Muscle layer of duodenum (tissue), 2 donors: ENCODE results near the gene NT5C3A.

Source experiments
- H3K27ac ChIP-seq: one replicate; pipeline ENCODE4 v1.7.0; 2013; ENCODE audit warnings: mild to moderate bottlenecking, low read length
- H3K27me3 ChIP-seq: one replicate; pipeline ENCODE4 v1.7.0; 2013; ENCODE audit warnings: low read depth, mild to moderate bottlenecking, control low read depth, low read length
- H3K36me3 ChIP-seq, 2 donors: one replicate each; pipeline ENCODE4 v1.7.0; 2013; ENCODE audit warnings: low read length in 2 of 2, control low read depth in 1 of 2, mild to moderate bottlenecking in 1 of 2; ENCODE audit not compliant: insufficient read depth in 2 of 2, control insufficient read depth in 1 of 2
- H3K4me1 ChIP-seq, 2 donors: one replicate each; pipeline ENCODE4 v1.7.0; 2013; ENCODE audit warnings: low read length in 2 of 2, mild to moderate bottlenecking in 2 of 2, control low read depth in 1 of 2, moderate library complexity in 1 of 2; ENCODE audit not compliant: insufficient read depth in 2 of 2, control insufficient read depth in 1 of 2
- H3K4me3 ChIP-seq, 2 donors: one replicate each; pipeline ENCODE4 v1.7.0; 2013; ENCODE audit warnings: low read length in 2 of 2, low read depth in 1 of 2, mild to moderate bottlenecking in 1 of 2
- H3K9me3 ChIP-seq, 2 donors: one replicate each; pipeline ENCODE4 v1.7.0; 2013; ENCODE audit warnings: low read length in 2 of 2, control low read depth in 1 of 2, mild to moderate bottlenecking in 1 of 2; ENCODE audit not compliant: control insufficient read depth in 1 of 2
- donor health status: healthy.

Gene NT5C3A

DNA sequence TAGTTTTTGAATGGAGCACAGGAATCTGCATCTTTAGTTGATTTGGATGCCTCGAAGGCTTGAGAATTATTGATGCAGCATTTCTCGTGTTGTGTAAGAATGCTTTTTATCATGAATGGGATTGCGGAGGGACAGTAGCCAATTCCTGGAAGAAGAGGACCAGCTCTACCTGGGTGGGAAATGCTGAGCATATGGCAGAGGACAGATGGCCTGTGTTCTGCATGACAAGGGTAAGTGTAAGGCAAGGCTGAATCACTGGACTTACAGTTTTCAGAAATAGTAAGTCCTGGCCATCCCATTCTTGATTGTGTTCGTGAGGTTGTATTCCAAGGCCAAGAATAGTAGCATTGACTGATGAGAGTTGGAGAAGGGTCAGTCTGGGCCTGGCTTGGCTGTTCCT is 30.7 kb upstream of the NT5C3A start:
- Histone ChIP-seq H3K4me1 (no peaks in the 10 kb centered on the region), H3K36me3 (peaks cover 29 to 32% of the 10 kb centered on the region in 2 donors), H3K4me3 (no peak overlapping the region), H3K27ac (no peak overlapping the region), H3K27me3 (no peaks in the 10 kb centered on the region), H3K9me3 (no peaks in the 10 kb centered on the region)

DNA sequence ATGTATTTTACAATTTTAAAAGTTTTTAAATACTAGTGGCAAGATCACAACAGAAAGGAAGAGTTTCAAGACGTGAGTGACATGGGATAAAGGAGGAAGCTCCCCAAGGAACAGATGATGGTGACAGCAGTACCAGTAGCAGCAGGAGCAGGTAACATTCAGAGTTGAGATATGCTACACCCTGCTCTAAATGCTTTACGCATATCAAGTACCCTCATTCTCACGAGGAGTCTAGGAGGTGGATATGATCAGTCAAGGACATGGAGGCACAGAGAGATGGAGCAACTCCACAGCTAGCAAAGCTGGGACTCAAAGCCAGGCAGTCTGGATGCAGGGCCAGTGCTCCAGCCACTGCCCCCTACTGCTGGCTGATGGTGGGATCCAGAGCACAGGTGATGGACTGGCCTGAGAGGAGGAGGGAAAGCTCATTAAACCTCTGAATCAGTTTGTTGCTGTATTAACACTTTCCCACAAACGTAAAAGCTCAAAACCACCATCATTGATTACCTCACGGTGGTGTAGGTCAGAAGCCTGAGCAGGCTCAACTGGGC is 29.1 kb upstream of the NT5C3A start:
- no peaks in the 10 kb centered on the region for H3K9me3 ChIP-seq
- H3K4me3 ChIP-seq = no peak overlapping the region
- no peaks in the 10 kb centered on the region for H3K27me3 ChIP-seq
- H3K4me1 ChIP-seq = no peaks in the 10 kb centered on the region
- H3K36me3 ChIP-seq = peaks cover 15 to 22% of the 10 kb centered on the region in 2 donors
- no peak overlapping the region for H3K27ac ChIP-seq

DNA sequence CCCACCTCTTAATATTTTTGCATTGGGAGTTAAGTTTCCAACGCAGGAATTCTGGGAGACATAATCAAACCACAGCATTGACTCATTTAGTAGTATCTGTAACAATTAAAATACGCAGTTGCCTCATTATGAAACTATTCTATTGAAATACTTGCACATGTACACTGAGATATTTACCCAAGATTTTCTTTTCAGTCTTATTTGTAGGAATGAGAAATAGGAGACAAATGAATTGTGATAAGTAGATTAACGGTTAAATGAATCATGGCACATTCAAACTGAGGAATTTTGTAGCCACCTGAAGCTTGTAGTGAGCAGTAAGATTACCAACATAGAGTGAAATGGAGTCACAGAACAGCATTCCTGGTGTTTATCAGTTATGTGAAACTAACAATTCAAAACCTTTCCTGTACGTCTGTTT is 28.5 kb upstream of the NT5C3A start:
- H3K27ac ChIP-seq = no peak overlapping the region
- H3K4me3 ChIP-seq = no peak overlapping the region
- no peaks in the 10 kb centered on the region for H3K4me1 ChIP-seq
- H3K9me3 ChIP-seq = no peaks in the 10 kb centered on the region
- H3K27me3 ChIP-seq = no peaks in the 10 kb centered on the region
- peaks cover 9 to 17% of the 10 kb centered on the region in 2 donors for H3K36me3 ChIP-seq

DNA sequence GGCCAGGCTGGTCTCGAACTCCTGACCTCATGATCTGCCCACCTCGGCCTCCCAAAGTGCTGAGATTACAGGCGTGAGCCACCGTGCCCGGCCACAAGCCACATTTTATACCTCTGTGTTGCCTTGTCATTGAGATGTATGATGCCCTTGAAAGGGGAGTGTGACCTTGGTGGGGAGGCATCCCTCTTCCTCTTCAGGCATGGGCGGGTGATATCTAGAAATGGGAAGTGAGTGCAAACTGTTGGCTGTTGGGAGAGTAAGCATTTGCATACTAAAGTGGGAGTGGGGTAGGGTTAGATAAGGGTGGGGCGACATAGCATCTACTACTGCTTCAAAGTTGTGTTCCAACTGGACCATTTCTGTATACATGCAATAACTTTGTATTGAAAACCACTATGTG is 26.6 kb upstream of the NT5C3A start:
- Histone ChIP-seq H3K27ac (no peak overlapping the region), H3K4me3 (no peak overlapping the region), H3K9me3 (no peaks in the 10 kb centered on the region), H3K36me3 (peaks cover 3 to 4% of the 10 kb centered on the region in 2 donors), H3K27me3 (no peaks in the 10 kb centered on the region), H3K4me1 (no peaks in the 10 kb centered on the region)

DNA sequence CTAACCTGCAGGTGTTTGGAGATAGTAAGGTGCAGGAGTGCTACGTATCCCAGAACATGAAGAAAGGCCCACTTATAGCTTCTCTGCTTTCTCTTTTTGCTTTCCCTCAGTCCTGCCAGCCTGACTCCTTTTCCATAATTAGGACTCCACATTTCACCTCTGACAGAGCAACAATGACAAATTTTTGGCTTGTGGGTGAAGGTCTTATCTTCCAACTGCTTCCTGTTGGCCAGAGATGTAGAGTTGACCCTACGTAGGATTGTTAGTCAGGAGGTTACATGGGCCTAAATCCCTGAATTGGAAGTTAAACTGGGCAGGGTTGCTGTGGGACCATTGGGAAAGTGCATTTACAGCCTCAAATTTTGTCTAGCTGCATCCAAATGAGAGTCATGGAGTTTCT is 25.3 kb upstream of the NT5C3A start:
- Histone ChIP-seq H3K9me3 (no peaks in the 10 kb centered on the region), H3K27ac (no peak overlapping the region), H3K36me3 (no peaks in the 10 kb centered on the region), H3K4me3 (no peak overlapping the region), H3K4me1 (no peaks in the 10 kb centered on the region), H3K27me3 (no peaks in the 10 kb centered on the region)

DNA sequence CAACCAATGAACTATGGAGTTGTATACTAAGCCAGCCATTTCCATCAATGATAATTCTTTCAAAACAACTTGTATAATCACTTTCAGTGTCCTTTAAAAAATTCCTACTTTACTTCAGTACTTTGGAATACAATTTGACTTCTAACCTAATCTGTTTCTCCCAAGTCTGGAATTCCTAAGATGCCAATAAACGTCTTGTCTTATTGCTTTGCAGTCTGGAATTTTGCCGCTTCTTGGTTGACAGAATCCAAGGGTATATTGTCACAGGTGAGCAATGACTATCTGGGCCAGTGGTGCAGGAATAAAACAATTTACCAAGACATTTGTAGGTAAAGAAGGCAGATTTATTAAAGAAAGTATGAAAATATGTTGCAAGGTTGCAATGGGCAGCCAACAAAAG is 24.8 kb upstream of the NT5C3A start:
- Histone ChIP-seq H3K4me1 (no peaks in the 10 kb centered on the region), H3K4me3 (no peak overlapping the region), H3K9me3 (no peaks in the 10 kb centered on the region), H3K27me3 (no peaks in the 10 kb centered on the region), H3K36me3 (no peaks in the 10 kb centered on the region), H3K27ac (no peak overlapping the region)

DNA sequence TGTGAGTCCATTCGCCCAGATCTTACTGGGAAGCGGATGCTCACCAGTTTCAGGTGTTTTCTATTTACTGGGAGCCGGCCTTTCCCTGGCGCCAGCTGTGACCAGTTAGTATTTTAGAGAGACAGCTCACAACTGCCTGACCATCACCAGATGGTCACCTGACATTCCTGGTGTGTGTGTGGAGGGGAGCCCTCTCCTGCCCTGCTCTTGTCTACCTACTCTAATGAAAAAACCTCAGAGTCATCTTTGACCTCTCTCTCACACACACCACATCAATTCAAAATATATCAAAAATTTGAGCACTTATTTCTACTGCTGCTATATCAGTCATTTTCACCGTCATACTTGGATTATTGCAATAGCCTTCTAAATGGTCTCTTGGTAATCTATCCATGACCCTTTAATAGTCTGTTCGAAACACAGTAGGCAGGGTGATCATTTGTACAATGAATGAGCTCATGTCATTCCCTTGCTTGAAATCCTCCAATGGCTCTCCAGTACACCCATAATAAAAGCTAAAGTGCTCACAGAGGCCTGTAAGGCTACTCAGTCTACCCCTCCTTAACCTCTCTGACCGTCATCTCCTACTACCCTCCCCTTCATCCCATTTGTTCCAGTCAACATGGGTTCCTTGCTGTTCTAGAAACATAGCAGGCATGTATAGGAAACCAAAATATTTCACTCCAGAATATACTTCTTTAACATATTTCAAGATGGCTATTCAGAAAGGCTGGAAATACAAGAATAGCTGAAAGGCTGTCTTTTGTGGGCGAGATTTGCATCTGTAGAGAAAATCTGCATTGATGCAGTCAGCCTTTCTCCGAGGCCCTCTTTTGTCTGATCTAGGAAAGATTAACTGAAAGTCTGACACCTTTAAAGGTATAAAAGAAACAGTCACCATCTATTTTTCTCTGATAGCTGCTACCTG is 17.5 kb upstream of the NT5C3A start:
- Histone ChIP-seq H3K4me1 (no peaks in the 10 kb centered on the region), H3K9me3 (no peaks in the 10 kb centered on the region), H3K27ac (no peak overlapping the region), H3K36me3 (no peaks in the 10 kb centered on the region), H3K4me3 (no peak overlapping the region), H3K27me3 (no peaks in the 10 kb centered on the region)

DNA sequence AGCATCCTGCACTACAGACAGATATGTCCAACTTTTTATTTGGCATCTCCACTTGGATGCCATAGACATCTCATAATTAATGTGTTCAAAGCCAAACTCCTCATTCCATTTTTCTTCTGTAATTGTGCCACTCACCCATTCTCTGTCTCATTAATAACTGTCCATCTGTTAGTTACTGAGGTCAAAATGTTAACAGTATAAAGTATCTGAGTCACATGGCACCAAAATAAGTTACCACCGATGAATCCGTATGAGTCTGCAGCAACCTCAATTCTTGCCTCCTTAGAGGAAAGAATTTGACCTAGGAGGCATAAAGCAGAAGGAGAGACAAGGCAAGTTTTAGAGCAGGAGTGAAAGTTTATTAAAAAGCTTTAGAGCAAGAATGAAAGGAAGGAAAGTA is 16.5 kb upstream of the NT5C3A start:
- H3K27ac ChIP-seq = no peak overlapping the region
- no peaks in the 10 kb centered on the region for H3K27me3 ChIP-seq
- H3K36me3 ChIP-seq = no peaks in the 10 kb centered on the region
- no peaks in the 10 kb centered on the region for H3K4me1 ChIP-seq
- H3K9me3 ChIP-seq = no peaks in the 10 kb centered on the region
- H3K4me3 ChIP-seq = no peak overlapping the region

DNA sequence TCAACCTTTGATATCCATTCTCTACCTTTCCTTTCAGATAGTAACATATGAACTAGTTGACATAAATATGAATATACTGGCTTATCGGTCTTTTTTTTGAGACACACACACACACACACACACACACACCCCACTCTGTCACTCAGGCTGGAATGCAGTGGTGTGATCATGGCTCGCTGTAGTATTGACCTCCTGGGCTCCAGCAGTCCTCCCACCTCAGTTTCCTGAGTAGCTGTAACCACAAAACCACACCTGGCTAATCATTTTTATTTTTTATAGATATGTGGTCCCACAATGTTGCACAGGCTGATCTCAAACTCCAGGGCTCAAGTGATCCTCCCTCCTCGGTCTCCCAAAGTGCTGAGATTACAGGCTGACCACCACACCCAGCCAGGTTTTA is 14.2 kb upstream of the NT5C3A start:
- no peak overlapping the region for H3K27ac ChIP-seq
- H3K4me1 ChIP-seq = peaks cover 0 to 7% of the 10 kb centered on the region in 2 donors
- H3K36me3 ChIP-seq = no peaks in the 10 kb centered on the region
- H3K4me3 ChIP-seq = no peak overlapping the region
- no peaks in the 10 kb centered on the region for H3K27me3 ChIP-seq
- H3K9me3 ChIP-seq = no peaks in the 10 kb centered on the region

DNA sequence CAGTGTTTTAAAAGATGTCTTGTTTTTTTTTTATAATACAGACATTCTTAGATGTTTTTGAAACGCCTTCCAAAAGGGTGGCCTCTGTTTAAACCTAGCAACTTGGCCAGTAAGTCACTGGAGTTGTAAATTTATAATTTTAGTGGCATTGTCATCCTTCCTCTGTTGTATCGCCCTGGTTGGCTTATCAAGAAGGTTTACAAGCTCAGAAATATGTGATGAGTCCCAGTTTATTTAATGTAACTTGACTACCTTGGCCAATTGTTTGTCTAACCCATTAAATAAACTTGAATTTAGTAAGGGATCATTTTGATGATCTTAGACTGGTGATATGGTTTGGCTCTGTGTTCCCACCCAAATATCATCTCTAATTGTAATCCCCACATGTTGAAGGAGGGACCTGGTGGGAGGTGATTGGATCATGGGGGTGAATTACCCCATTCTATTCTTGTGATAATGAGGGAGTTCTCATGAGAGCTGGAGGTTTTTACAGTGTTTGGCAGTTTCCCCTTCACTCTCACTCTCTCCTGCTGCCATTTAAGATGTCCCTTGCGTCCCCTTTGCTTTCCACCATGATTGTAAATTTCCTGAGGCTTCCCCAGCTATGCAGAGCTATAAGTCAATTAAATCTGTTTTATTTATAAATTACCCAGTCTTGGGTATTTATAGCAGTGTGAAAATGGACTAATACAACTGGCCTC is 13.4 kb upstream of the NT5C3A start:
- no peak overlapping the region for H3K27ac ChIP-seq
- H3K36me3 ChIP-seq = no peaks in the 10 kb centered on the region
- H3K9me3 ChIP-seq = no peaks in the 10 kb centered on the region
- peaks cover 0 to 7% of the 10 kb centered on the region in 2 donors for H3K4me1 ChIP-seq
- H3K27me3 ChIP-seq = no peaks in the 10 kb centered on the region
- H3K4me3 ChIP-seq = no peak overlapping the region

DNA sequence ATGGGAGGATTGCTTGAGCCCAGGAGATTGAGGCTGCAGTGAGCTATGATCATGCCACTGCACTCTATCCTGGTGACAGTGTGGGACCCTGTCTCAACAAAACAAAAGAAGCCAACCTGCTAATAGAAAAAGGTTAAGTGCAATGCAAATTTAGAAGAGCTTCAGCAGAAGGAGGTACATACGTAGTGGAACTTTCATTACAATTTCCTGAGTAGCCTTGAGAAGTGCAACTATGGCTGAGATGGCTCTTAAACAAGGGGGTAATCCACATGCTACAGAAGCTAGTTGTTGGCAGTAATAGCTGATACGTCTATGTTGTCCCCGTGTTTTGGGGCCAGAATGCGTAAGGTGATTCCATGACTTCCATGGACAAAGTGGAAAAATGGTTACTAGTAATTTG is 10.7 kb upstream of the NT5C3A start:
- Histone ChIP-seq H3K36me3 (no peaks in the 10 kb centered on the region), H3K27ac (no peak overlapping the region), H3K4me1 (peaks cover 0 to 7% of the 10 kb centered on the region in 2 donors), H3K9me3 (peaks cover 0 to 11% of the 10 kb centered on the region in 2 donors), H3K27me3 (no peaks in the 10 kb centered on the region), H3K4me3 (no peak overlapping the region)
